Measurements from ENCODE around the gene MAN2C1.

GRCh38 chr15:75371486-75371885 lies 3.1 kb upstream of the MAN2C1 start:
- TF ChIP-seq POLR2AphosphoS5 (IDR thresholded peaks at IDR 0.05; ENCODE audit: borderline replicate concordance, low read depth, low read length) (no peak), EZH2 (IDR thresholded peaks at IDR 0.05) (no peak)
